Measurements from ENCODE around the gene VSIG4. TPM values are rescaled to one million over a fixed set of nuclear protein-coding genes. Genes with fewer than 3 reads are reported as not detected.

Gene VSIG4
- total and polyA plus RNA-seq, 2 of the 8 experiments (the other 6 are each of a cell fraction or from before 2014, with no cell fraction given) = not detected

DNA sequence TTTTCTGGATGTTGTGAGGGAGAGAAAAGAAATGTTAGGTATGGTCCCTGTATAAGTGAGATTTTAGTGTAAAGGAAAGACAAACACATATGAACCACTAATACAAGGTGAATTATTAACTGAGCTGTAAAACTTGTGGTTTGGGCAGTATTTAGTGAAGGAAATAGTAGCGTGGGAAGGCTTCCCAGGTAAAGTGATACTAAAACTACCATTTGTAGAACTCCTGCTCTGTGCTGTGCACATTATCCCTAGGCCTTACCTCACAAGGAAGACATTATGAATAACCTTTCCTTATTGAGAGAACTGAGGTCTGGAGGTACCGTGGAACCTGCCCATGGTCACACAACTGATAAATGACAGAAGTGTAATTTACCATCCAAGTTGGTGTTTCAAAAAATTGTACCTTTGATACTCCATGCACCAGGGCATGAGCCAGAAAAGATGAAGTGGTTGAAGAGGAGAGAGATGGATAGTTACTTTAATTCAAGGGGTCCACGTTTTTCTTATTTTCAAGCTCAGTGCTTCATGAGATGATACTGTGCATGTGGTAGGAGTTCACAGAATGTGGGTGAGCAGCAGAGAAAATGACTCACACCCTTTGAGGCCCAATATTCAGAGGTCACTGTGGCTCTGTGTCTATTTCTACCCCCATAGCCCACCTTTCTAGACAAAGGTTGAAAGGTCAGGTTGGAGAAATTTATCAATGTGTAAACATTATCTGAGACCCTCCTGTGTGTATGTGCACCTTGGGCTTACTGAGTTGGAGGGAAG lies 2.6 kb upstream of the VSIG4 start (continued):
- no peak for TF ChIP-seq TAF7 (optimal IDR thresholded peaks at IDR 0.05; ENCODE audit: borderline replicate concordance, low read depth, low read length)
- no peak for TF ChIP-seq SIX5 (IDR thresholded peaks at IDR 0.05; ENCODE audit: low read depth, low read length)
- no peak for TF ChIP-seq NRF1 (IDR thresholded peaks at IDR 0.05; ENCODE audit: low read depth, low read length)

Data from H1 (cell line).